ENCODE data around the gene ATXN1. TPM values are rescaled to one million over a fixed set of nuclear protein-coding genes. Genes with fewer than 3 reads are reported as not detected.

The ATXN1 gene
- total RNA-seq, 1 experiment from 2014 or later: 25.6 TPM

- H3K4me3 ChIP-seq (ENCODE audit: low read depth, low read length, poor library complexity, severe bottlenecking): no peak overlapping the region
- TF ChIP-seq EZH2 (IDR thresholded peaks at IDR 0.05; ENCODE audit: borderline replicate concordance, low read depth, low read length, poor library complexity, severe bottlenecking): no peak
- TF ChIP-seq CTCF (conservative IDR thresholded peaks at IDR 0.05; ENCODE audit: low read depth, low read length): no peak
- CTCF ChIA-PET: no interaction called here
- H3K27ac ChIP-seq (ENCODE audit: low read depth, low read length, poor library complexity, severe bottlenecking): no peak overlapping the region
- no peaks in the 10 kb centered on the region for H3K36me3 ChIP-seq (ENCODE audit: insufficient read depth, low read length, poor library complexity, severe bottlenecking)
- intact Hi-C loops (cut with micrococcal nuclease; ENCODE audit: unreplicated experiment): no loop called here
- BruUV-seq (replicated peaks): no TSS peak
- no peak for DNase-seq (ENCODE audit: low spot score)
- POLR2A ChIA-PET (ENCODE audit: low non-redundant PET): no interaction called here
- H3K4me1 ChIP-seq (ENCODE audit: insufficient read depth, low read length, poor library complexity, severe bottlenecking): no peaks in the 10 kb centered on the region
- no peaks in the 10 kb centered on the region for H3K27me3 ChIP-seq (replicated peaks; ENCODE audit: insufficient read depth, low read depth, low read length, poor library complexity)
- H3K9me3 ChIP-seq (ENCODE audit: low read depth, low read length, poor library complexity, severe bottlenecking): no peaks in the 10 kb centered on the region
These were observed 175.5 kb downstream of the ATXN1 start for GRCh38 chr6:16585805-16586204.

GRCh38 chr6:16583144-16583762, 178.0 kb downstream of the ATXN1 start:
- TF ChIP-seq EZH2 (IDR thresholded peaks at IDR 0.05; ENCODE audit: borderline replicate concordance, low read depth, low read length, poor library complexity, severe bottlenecking) (no peak), CTCF (conservative IDR thresholded peaks at IDR 0.05; ENCODE audit: low read depth, low read length) (no peak)
- Histone ChIP-seq H3K27me3 (replicated peaks; ENCODE audit: insufficient read depth, low read depth, low read length, poor library complexity) (no peaks in the 10 kb centered on the region), H3K4me3 (ENCODE audit: low read depth, low read length, poor library complexity, severe bottlenecking) (no peak overlapping the region), H3K4me1 (ENCODE audit: insufficient read depth, low read length, poor library complexity, severe bottlenecking) (no peaks in the 10 kb centered on the region), H3K9me3 (ENCODE audit: low read depth, low read length, poor library complexity, severe bottlenecking) (no peaks in the 10 kb centered on the region), H3K36me3 (ENCODE audit: insufficient read depth, low read length, poor library complexity, severe bottlenecking) (no peaks in the 10 kb centered on the region), H3K27ac (ENCODE audit: low read depth, low read length, poor library complexity, severe bottlenecking) (no peak overlapping the region)
- POLR2A ChIA-PET (ENCODE audit: low non-redundant PET): interaction anchor here (0.8 kb wide), 1 partner anchor 41 kb away, joined by 3 read pairs; no protein-coding TSS in a partner anchor
- DNase-seq (ENCODE audit: low spot score): no peak
- BruUV-seq (replicated peaks): no TSS peak
- intact Hi-C loops (cut with micrococcal nuclease; ENCODE audit: unreplicated experiment): no loop called here
- CTCF ChIA-PET: no interaction called here

- no peak for TF ChIP-seq EZH2 (IDR thresholded peaks at IDR 0.05; ENCODE audit: borderline replicate concordance, low read depth, low read length, poor library complexity, severe bottlenecking)
- H3K27ac ChIP-seq (ENCODE audit: low read depth, low read length, poor library complexity, severe bottlenecking): no peak overlapping the region
- intact Hi-C loops (cut with micrococcal nuclease; ENCODE audit: unreplicated experiment): no loop called here
- no peaks in the 10 kb centered on the region for H3K4me1 ChIP-seq (ENCODE audit: insufficient read depth, low read length, poor library complexity, severe bottlenecking)
- no TSS peak for BruUV-seq (replicated peaks)
- H3K27me3 ChIP-seq (replicated peaks; ENCODE audit: insufficient read depth, low read depth, low read length, poor library complexity): no peaks in the 10 kb centered on the region
- POLR2A ChIA-PET (ENCODE audit: low non-redundant PET): no interaction called here
- CTCF ChIA-PET: interaction anchor here (0.5 kb wide), 1 partner anchor 13 kb away, joined by 7 read pairs; no protein-coding TSS in a partner anchor
- H3K36me3 ChIP-seq (ENCODE audit: insufficient read depth, low read length, poor library complexity, severe bottlenecking): no peaks in the 10 kb centered on the region
- no peak for DNase-seq (ENCODE audit: low spot score)
- H3K9me3 ChIP-seq (ENCODE audit: low read depth, low read length, poor library complexity, severe bottlenecking): no peaks in the 10 kb centered on the region
- no peak overlapping the region for H3K4me3 ChIP-seq (ENCODE audit: low read depth, low read length, poor library complexity, severe bottlenecking)
These were observed 178.7 kb downstream of the ATXN1 start for GRCh38 chr6:16582446-16583143.
